Vagina (tissue), 2 donors: Measurements from ENCODE around the gene SQSTM1.

Source experiments
- CTCF ChIP-seq, 3 experiments: fragments of 450-650 bp in 2 of 3; fragments of 200-600 bp in 1 of 3; sonication (generic) in 1 of 3; IDR thresholded peaks; one replicate each; pipeline ENCODE4 v1.5.1; 2017 to 2019; ENCODE audit warnings: antibody characterized with exemption in 3 of 3, mild to moderate bottlenecking in 2 of 3, moderate library complexity in 2 of 3
- POLR2A ChIP-seq, 2 donors: fragments of 450-650 bp; IDR thresholded peaks; one replicate each; pipeline ENCODE4 v1.6.1; 2017; ENCODE audit warnings: antibody characterized with exemption in 2 of 2, mild to moderate bottlenecking in 2 of 2, moderate library complexity in 2 of 2
- POLR2AphosphoS5 ChIP-seq, 2 donors: sonication (generic); formaldehyde crosslinking; IDR thresholded peaks; one replicate each; pipeline ENCODE4 v1.9.0; 2017; ENCODE audit warnings: antibody characterized with exemption in 2 of 2, mild to moderate bottlenecking in 2 of 2, low read depth in 1 of 2; ENCODE audit not compliant: insufficient read depth in 1 of 2

- TF ChIP-seq CTCF (IDR thresholded peaks at IDR 0.05) (no peak), POLR2AphosphoS5 (IDR thresholded peaks at IDR 0.05; ENCODE audit: insufficient read depth in 1 of 2, low read depth in 1 of 2) (no peak), POLR2A (IDR thresholded peaks at IDR 0.05) (no peak)
These were observed 3.2 kb upstream of the SQSTM1 start for GRCh38 chr5:179817470-179817840.
